IMR-90 (cell line): ENCODE measurements around the gene SPATA3. TPM values are rescaled to one million over a fixed set of nuclear protein-coding genes. Genes with fewer than 3 reads are reported as not detected.

Experiments used
- ATAC-seq: fragments of 200-7000 bp; cut with Tn5 transposase; 2 replicates; pipeline ENCODE4 v1.9.1; 2020; ENCODE audit warnings: low read depth, mild to moderate bottlenecking, moderate library complexity
- BruUV-seq: library from RNA; stranded (reverse); fragments of 400-500 nt; replicated peaks from 2 replicates; lab custom pipeline; 2021; lab: Mats Ljungman, UMichigan
- CTCF ChIA-PET: fragments of 300-600 bp; formaldehyde crosslinking; extraction: SDS; loops from one replicate; lab custom pipeline; 2021; ENCODE audit warnings: antibody characterized with exemption; lab: Yijun Ruan, JAX
- POLR2A ChIA-PET: fragments of 300-600 bp; sonication (Branson Sonifier 250); formaldehyde crosslinking; loops from one replicate; lab custom pipeline; 2022; ENCODE audit warnings: antibody characterized with exemption; ENCODE audit not compliant: unreplicated experiment; lab: Charles Lee
- DNase-seq: peaks from one replicate; pipeline ENCODE4 v3.0.0; 2013
- H2AFZ ChIP-seq: replicated peaks from 2 replicates; pipeline ENCODE3; 2013; ENCODE audit warnings: low read length, mild to moderate bottlenecking; ENCODE audit not compliant: poor library complexity
- H2AK5ac ChIP-seq: 2 replicates; pipeline ENCODE4 v1.6.1; 2013; ENCODE audit warnings: low read depth, low read length, inconsistent platforms
- H2AK9ac ChIP-seq: replicated peaks from 2 replicates; pipeline ENCODE3; 2013; ENCODE audit warnings: mild to moderate bottlenecking, low read depth, low read length, moderate library complexity; ENCODE audit not compliant: poor library complexity
- H2BK120ac ChIP-seq: 2 replicates; pipeline ENCODE4 v1.6.1; 2013; ENCODE audit warnings: low read depth, low read length, inconsistent platforms
- H2BK15ac ChIP-seq: 3 replicates; pipeline ENCODE4 v1.6.1; 2013; ENCODE audit warnings: low read depth, low read length, inconsistent platforms
- H2BK20ac ChIP-seq: 2 replicates; pipeline ENCODE4 v1.6.1; 2013; ENCODE audit warnings: low read depth, mild to moderate bottlenecking, inconsistent platforms, low read length, moderate library complexity
- H2BK5ac ChIP-seq: 2 replicates; pipeline ENCODE4 v1.6.1; 2013; ENCODE audit warnings: mild to moderate bottlenecking, low read depth, low read length, inconsistent platforms; ENCODE audit not compliant: poor library complexity, severe bottlenecking
- H3K14ac ChIP-seq: replicated peaks from 2 replicates; pipeline ENCODE4 v1.6.1; 2013; ENCODE audit warnings: low read depth, low read length, inconsistent platforms
- H3K18ac ChIP-seq: 2 replicates; pipeline ENCODE4 v1.6.1; 2013; ENCODE audit warnings: low read depth, low read length, control low read depth
- H3K23ac ChIP-seq: 2 replicates; pipeline ENCODE4 v1.6.1; 2013; ENCODE audit warnings: low read depth, low read length, inconsistent platforms
- H3K27ac ChIP-seq: 2 replicates; pipeline ENCODE4 v1.5.1; 2013; ENCODE audit warnings: mild to moderate bottlenecking, control low read depth, low read length; ENCODE audit not compliant: insufficient read depth
- H3K27me3 ChIP-seq: 2 replicates; pipeline ENCODE4 v1.6.1; 2013; ENCODE audit warnings: low read length; ENCODE audit not compliant: control insufficient read depth, insufficient read depth
- H3K36me3 ChIP-seq: 2 replicates; pipeline ENCODE4 v1.6.1; 2013; ENCODE audit warnings: low read length, mixed read lengths; ENCODE audit not compliant: control insufficient read depth, insufficient read depth
- H3K4ac ChIP-seq: 2 replicates; pipeline ENCODE4 v1.6.1; 2013; ENCODE audit warnings: low read depth, low read length, inconsistent platforms
- H3K4me1 ChIP-seq: 2 replicates; pipeline ENCODE4 v1.6.1; 2013; ENCODE audit warnings: low read length, mixed read lengths; ENCODE audit not compliant: control insufficient read depth, insufficient read depth
- H3K4me2 ChIP-seq: 2 replicates; pipeline ENCODE4 v1.6.1; 2013; ENCODE audit warnings: low read depth, mild to moderate bottlenecking, control low read depth, low read length, moderate library complexity
- H3K4me3 ChIP-seq: 2 replicates; pipeline ENCODE4 v1.5.1; 2013; ENCODE audit warnings: low read depth, mild to moderate bottlenecking, control low read depth, low read length, moderate library complexity; ENCODE audit not compliant: insufficient read depth
- H3K56ac ChIP-seq: 2 replicates; pipeline ENCODE4 v1.6.1; 2013; ENCODE audit warnings: low read length, inconsistent platforms; ENCODE audit not compliant: insufficient read depth; ENCODE audit errors: extremely low read depth
- H3K79me1 ChIP-seq, 2 experiments: 2 replicates each; pipeline ENCODE4 v1.6.1; 2013; ENCODE audit warnings: low read length in 2 of 2, inconsistent platforms in 1 of 2, low read depth in 1 of 2
- H3K9ac ChIP-seq: 2 replicates; pipeline ENCODE4 v1.6.1; 2013; ENCODE audit warnings: low read depth, low read length, control low read depth
- H3K9me1 ChIP-seq: 2 replicates; pipeline ENCODE4 v1.6.1; 2013; ENCODE audit warnings: low read length, inconsistent platforms; ENCODE audit not compliant: insufficient read depth
- H3K9me3 ChIP-seq: 2 replicates; pipeline ENCODE4 v1.6.1; 2013; ENCODE audit warnings: low read length; ENCODE audit not compliant: control insufficient read depth, insufficient read depth
- H4K20me1 ChIP-seq: 2 replicates; pipeline ENCODE4 v1.6.1; 2013; ENCODE audit warnings: low read length, inconsistent platforms; ENCODE audit not compliant: insufficient read depth
- H4K5ac ChIP-seq: 2 replicates; pipeline ENCODE4 v1.6.1; 2013; ENCODE audit warnings: mild to moderate bottlenecking, low read depth, low read length, control low read depth
- H4K8ac ChIP-seq, 2 experiments: 2 replicates each; pipeline ENCODE4 v1.6.1; 2013; ENCODE audit warnings: low read depth in 2 of 2, low read length in 2 of 2, control low read depth in 1 of 2, inconsistent platforms in 1 of 2
- H4K91ac ChIP-seq: 2 replicates; pipeline ENCODE4 v1.6.1; 2013; ENCODE audit warnings: low read depth, low read length, inconsistent platforms; ENCODE audit not compliant: insufficient read depth
- BHLHE40 ChIP-seq: fragments of 150-350 bp; IDR thresholded peaks from 2 replicates; pipeline ENCODE4 v1.6.1; 2016; ENCODE audit warnings: mild to moderate bottlenecking, low read depth, low read length
- CHD1 ChIP-seq: IDR thresholded peaks from 2 replicates; pipeline ENCODE4 v1.6.1; 2012; ENCODE audit warnings: low read depth, low read length, improper control_type of control experiment
- MAFK ChIP-seq: IDR thresholded peaks from 2 replicates; pipeline ENCODE4 v1.6.1; 2012; ENCODE audit warnings: low read depth, low read length, improper control_type of control experiment
- MAZ ChIP-seq: IDR thresholded peaks from 2 replicates; pipeline ENCODE4 v1.6.1; 2012; ENCODE audit warnings: low read depth, mild to moderate bottlenecking, low read length, improper control_type of control experiment, moderate library complexity, borderline replicate concordance
- NFE2L2 ChIP-seq: fragments of 150-350 bp; IDR thresholded peaks from 2 replicates; pipeline ENCODE4 v1.6.1; 2016; ENCODE audit warnings: low read depth, mild to moderate bottlenecking, low read length
- RCOR1 ChIP-seq: IDR thresholded peaks from 2 replicates; pipeline ENCODE4 v1.6.1; 2012; ENCODE audit warnings: mild to moderate bottlenecking, low read length, improper control_type of control experiment; ENCODE audit not compliant: insufficient replicate concordance
- SMC3 ChIP-seq: fragments of 150-350 bp; IDR thresholded peaks from 2 replicates; pipeline ENCODE4 v1.6.1; 2016; ENCODE audit warnings: low read depth, mild to moderate bottlenecking, antibody characterized with exemption, low read length, moderate library complexity
- WGBS, 2 experiments: methylation state at CpG; one replicate each; pipeline versions ENCODE4 v1.1.5 to v1.1.7; 2013; ENCODE audit warnings: missing lambda C conversion rate in 2 of 2; ENCODE audit not compliant: insufficient read length in 1 of 2; ENCODE audit errors: extremely low coverage in 2 of 2; 5-methylcytosine and 5-hydroxymethylcytosine counted together
- dilution Hi-C: fragments of 300-500 bp; cut with HindIII; formaldehyde crosslinking; loops from one replicate; pipeline ENCODE4 v1.14.3; 2018; ENCODE audit warnings: low sequenced_read_pairs; ENCODE audit not compliant: unreplicated experiment
- in situ Hi-C: fragments of 300-500 bp; cut with MboI; formaldehyde crosslinking; loops from 3 replicates; pipeline ENCODE4 v1.14.3; 2019; ENCODE audit warnings: low sequenced_read_pairs, inconsistent platforms, mixed read lengths
- intact Hi-C: fragments of 100-400 bp; cut with micrococcal nuclease; formaldehyde crosslinking; loops from 2 replicates; pipeline ENCODE4 v1.10.0; 2022
- polyA plus RNA-seq, 3 experiments: library from polyadenylated mRNA; depleted of rRNA; stranded (reverse); fragments of >200 nt; gene quantifications; 2 replicates each; pipeline ENCODE4 v1.2.3, GENCODE V29; 2012; ENCODE audit warnings: low replicate concordance in 1 of 3
- total RNA-seq: library from RNA; depleted of rRNA; stranded (reverse); fragments of >200 nt; gene quantifications from 2 replicates; pipeline ENCODE4 v1.2.3, GENCODE V29; 2012
- TF ChIP-seq, protein P1 (sequence below): fragments of 150-350 bp; IDR thresholded peaks from 2 replicates; pipeline ENCODE4 v1.6.1; 2016; ENCODE audit warnings: low read depth, mild to moderate bottlenecking, low read length, moderate library complexity, borderline replicate concordance
- TF ChIP-seq, protein P2 (sequence below): conservative IDR thresholded peaks from 2 replicates; pipeline ENCODE4 v1.5.1; 2012; ENCODE audit warnings: mild to moderate bottlenecking, low read depth, low read length, improper control_type of control experiment

Gene SPATA3
- total and polyA plus RNA-seq, 2 of the 4 experiments (the other 2 are of a cell fraction), result not detected

DNA sequence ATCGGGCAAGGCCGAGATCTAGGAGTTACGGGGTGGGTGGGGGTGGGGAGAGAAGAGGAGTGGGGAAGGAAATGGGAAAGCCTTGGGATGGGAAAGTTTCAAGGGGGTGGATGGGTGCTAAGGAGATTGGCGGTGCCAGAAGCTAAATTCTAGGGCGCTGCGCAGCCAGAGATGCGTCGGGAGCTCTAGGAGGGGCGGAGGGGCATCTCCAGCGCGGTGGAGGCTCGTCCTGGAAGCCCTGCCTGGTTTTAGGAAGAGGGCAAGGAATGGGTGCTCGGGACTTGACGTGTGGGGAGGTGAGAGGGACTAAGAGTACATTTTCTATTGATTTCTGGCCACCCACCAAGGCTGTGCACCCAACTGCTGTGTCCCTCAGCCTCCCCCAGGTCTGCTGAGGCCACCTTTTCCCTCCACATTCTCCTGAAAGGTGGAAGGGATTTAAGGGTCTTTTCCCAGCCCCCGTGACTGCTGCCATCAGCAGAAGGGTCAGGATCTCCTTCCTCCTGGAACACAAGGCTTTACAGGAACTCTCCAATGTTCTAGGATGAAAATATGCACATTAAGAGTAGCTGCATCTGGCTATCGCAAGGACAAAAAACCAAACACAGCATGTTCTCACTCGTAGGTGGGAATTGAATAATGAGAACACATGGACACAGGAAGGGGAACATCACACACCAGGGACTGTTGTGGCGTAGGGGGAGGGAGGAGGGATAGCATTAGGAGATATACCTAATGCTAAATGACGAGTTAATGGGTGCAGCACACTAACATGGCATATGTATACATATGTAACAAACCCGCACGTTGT, 42.8 kb downstream of the SPATA3 start (continued):
- no peak for TF ChIP-seq CHD1

DNA sequence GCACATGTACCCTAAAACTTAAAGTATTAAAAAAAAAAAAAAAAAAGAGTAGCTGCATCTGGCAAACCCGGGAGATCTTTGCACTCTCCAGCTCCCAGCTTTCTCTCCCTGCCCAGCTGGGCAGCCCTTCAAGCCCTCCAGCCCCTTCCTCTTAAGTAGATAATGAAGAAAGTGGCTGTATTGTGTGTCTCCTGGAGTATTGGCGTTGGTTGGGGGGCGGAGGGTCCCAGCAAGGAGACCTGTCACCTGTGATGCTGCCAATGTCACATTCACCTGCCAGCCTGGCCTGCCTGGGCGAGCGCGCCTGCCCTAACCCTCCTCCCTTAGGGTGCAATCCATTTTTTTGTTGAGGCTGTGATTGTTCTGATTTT, 43.4 kb downstream of the SPATA3 start:
- Histone ChIP-seq H2BK5ac (no peak overlapping the region), H3K9me1 (no peaks in the 10 kb centered on the region; the same call in 1 of the 2 replicates), H4K8ac (no peak overlapping the region), H3K9ac (no peak overlapping the region), H3K14ac (no peak overlapping the region), H2BK20ac (no peak overlapping the region), H2AFZ (no peak overlapping the region), H3K18ac (no peak overlapping the region), H2AK9ac (no peak overlapping the region), H3K4me2 (no peak overlapping the region), H3K79me1 (no peaks in the 10 kb centered on the region), H4K20me1 (no peaks in the 10 kb centered on the region), H3K36me3 (no peaks in the 10 kb centered on the region), H4K91ac (no peak overlapping the region), H3K9me3 (peaks cover 3% of the 10 kb centered on the region; the same call in 1 of the 2 replicates), H3K4me1 (no peaks in the 10 kb centered on the region), H3K27me3 (peaks cover 71% of the 10 kb centered on the region), H3K27ac (no peak overlapping the region), H3K56ac (no peak overlapping the region), H3K23ac (no peak overlapping the region), H2BK120ac (no peak overlapping the region), H3K4me3 (no peak overlapping the region), H3K4ac (no peak overlapping the region), H2BK15ac (no peak overlapping the region), H2AK5ac (no peak overlapping the region), H4K5ac (no peak overlapping the region)
- intact Hi-C loops, result no loop called here
- no TSS peak for BruUV-seq
- dilution Hi-C loops, result no loop called here
- in situ Hi-C loops, result no loop called here
- DNase-seq (no peak), ATAC-seq (no peak)
- no CpG with 5 or more reads among the region's 6 CpGs for WGBS, 2 experiments
- POLR2A ChIA-PET, result no interaction called here
- TF ChIP-seq RCOR1, result no peak
- no peak for TF ChIP-seq MAZ
- TF ChIP-seq NFE2L2, result no peak
- TF ChIP-seq, protein P1, sequence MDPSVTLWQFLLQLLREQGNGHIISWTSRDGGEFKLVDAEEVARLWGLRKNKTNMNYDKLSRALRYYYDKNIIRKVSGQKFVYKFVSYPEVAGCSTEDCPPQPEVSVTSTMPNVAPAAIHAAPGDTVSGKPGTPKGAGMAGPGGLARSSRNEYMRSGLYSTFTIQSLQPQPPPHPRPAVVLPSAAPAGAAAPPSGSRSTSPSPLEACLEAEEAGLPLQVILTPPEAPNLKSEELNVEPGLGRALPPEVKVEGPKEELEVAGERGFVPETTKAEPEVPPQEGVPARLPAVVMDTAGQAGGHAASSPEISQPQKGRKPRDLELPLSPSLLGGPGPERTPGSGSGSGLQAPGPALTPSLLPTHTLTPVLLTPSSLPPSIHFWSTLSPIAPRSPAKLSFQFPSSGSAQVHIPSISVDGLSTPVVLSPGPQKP, result no peak
- TF ChIP-seq SMC3, result no peak
- TF ChIP-seq BHLHE40, result no peak
- TF ChIP-seq, protein P2, sequence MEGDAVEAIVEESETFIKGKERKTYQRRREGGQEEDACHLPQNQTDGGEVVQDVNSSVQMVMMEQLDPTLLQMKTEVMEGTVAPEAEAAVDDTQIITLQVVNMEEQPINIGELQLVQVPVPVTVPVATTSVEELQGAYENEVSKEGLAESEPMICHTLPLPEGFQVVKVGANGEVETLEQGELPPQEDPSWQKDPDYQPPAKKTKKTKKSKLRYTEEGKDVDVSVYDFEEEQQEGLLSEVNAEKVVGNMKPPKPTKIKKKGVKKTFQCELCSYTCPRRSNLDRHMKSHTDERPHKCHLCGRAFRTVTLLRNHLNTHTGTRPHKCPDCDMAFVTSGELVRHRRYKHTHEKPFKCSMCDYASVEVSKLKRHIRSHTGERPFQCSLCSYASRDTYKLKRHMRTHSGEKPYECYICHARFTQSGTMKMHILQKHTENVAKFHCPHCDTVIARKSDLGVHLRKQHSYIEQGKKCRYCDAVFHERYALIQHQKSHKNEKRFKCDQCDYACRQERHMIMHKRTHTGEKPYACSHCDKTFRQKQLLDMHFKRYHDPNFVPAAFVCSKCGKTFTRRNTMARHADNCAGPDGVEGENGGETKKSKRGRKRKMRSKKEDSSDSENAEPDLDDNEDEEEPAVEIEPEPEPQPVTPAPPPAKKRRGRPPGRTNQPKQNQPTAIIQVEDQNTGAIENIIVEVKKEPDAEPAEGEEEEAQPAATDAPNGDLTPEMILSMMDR, result no peak
- no peak for TF ChIP-seq MAFK
- CTCF ChIA-PET, result no interaction called here
